Kidney tubule cell (primary cell): Measurements from ENCODE around the gene CDY2A.
"Not testable (repeated sequence)": the region's sequence is repeated elsewhere in the genome, so short reads cannot be mapped to it uniquely, and the experiment has no call there.

Source experiments
- DNase-seq: peaks from one replicate; pipeline ENCODE4 v3.0.0-alpha.2; 2018; ENCODE audit warnings: low spot score

Gene CDY2A, protein sequence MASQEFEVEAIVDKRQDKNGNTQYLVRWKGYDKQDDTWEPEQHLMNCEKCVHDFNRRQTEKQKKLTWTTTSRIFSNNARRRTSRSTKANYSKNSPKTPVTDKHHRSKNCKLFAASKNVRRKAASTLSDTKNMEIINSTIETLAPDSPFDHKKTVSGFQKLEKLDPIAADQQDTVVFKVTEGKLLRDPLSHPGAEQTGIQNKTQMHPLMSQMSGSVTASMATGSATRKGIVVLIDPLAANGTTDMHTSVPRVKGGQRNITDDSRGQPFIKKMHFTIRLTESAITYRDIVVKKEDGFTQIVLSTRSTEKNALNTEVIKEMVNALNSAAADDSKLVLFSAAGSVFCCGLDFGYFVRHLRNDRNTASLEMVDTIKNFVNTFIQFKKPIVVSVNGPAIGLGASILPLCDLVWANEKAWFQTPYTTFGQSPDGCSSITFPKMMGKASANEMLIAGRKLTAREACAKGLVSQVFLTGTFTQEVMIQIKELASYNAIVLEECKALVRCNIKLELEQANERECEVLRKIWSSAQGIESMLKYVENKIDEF

GRCh38 chrY:18025487-18025886 lies at the start of gene CDY2A:
Gene CDY2A, plus strand, starts transcription at chrY:18025787. Its CDS starts 328 bp downstream, at chrY:18026115.
- not testable (repeated sequence) for DNase-seq

DNA sequence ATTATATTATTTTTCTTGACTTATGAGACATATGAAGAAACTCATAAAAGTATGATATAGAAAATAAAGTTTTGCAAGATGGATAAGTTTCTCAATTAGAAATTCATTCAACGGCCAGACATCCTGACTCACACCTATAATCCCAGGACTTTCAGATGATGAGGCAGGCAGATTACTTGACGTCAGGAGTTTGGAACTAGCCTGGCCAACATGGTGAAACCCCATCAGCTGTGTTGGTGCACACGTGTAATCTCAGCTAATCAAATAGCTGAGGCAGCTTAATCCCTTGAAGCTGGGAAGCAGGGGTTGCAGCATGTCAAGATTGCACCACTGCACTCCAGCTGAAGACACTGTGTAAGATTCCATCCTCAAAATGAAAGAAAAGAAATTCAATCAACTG lies 28.0 kb upstream of the CDY2A start:
- DNase-seq, result not testable (repeated sequence)

DNA sequence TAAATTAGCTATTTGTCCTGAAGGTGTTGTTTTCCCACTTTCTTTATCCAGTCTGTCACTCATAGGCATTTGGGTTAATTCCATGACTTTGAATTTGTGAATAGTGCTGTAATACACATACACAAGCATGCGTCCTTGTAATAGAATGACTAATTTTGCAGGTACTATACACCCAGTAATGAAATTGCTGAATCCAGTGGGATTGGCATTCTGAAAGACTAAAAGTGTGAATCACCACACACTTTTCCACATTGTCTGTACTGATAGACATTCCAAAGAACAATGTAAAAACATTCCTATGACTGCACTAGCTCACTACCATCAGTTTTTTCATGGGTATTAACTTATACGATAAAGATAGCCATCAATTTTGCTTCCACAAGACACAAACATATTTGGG lies 27.3 kb upstream of the CDY2A start:
- not testable (repeated sequence) for DNase-seq

DNA sequence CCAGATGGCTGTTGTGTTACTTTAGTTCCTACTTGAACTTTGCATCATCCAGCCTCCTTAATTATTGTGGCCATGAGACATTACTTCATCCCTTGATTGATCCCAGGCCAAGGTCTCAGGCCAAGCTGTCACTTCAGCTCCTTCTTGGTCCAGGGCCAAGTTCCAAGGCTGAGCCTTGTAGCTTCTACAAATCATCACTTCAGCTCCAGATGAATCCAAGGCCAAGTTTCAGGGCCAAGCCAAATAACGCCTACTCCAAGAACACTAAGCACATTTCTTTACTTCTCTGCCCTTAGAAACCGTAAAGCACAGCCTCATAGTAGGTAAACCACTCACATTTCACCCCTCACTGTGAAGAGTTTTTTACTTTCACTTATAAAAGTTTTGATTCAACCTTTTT lies 1.7 kb upstream of the CDY2A start:
- DNase-seq, result not testable (repeated sequence)

- DNase-seq, result not testable (repeated sequence)
Observed at GRCh38 chrY:18028845-18029244, 3.3 kb downstream of the CDY2A start.

GRCh38 chrY:18030178-18030577 lies 4.6 kb downstream of the CDY2A start:
- not testable (repeated sequence) for DNase-seq

GRCh38 chrY:18034100-18034814 lies 8.7 kb downstream of the CDY2A start:
- DNase-seq, result not testable (repeated sequence)

GRCh38 chrY:18034864-18035263 lies 9.3 kb downstream of the CDY2A start:
- DNase-seq, result not testable (repeated sequence)

DNA sequence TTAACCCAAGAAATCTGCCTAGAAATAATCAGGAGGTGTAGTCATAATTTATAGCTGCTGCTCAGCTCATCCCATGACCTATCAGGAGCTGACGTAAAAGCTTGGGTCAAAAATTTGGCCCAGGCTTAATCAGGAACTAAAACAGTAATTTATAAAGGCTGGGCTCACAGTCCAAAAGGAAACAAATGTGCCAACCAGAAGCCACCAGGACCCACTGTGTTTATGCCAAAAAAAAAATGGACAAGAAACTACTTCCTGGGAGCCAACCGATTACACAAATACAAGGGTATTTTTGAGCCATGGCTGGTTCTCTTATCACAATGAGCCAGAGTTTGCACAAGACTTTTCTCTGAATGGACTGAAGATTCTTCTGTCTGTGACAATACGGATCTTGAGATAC lies 19.4 kb downstream of the CDY2A start:
- DNase-seq, result not testable (repeated sequence)

DNA sequence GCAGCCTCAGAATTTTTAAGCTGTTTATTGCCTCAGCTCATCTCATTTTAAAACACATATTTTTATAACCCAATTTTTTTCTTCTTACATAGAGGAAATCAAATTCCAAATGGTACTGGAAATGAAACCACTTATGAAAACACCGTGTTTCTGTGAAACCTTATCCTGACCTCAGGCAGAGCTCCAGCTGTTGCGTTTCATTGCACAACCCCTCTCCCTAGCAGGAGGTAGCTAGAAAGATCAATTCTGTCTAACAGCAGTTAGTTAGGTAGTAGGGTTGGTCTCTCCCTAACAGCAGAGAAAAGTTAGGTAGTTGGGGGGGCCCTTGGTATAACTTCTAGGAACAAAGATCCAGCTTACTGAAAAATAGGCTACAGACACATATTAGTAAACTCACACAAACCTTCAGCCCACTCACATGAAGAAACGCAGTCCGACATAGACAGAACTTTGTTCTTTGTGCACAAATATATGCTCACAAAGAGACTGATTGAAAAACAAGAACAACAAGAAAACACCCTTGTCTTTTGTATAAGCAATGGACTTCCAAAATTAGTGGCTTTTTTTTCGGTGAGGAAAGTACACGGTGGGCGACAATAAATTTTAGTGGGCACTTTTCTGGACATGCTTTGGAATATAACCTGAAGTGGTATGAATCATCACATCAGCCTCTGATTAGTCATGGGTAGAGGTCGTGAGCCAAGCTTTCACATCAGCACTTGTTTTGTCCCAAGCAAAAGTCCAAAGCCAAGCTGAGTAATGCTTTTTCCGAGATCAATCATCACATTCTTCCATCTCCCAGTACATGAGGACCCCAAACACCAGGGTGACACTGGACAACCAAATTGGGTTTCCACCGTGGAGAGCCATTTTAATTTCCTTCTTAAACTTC lies 22.8 kb downstream of the CDY2A start:
- not testable (repeated sequence) for DNase-seq

DNA sequence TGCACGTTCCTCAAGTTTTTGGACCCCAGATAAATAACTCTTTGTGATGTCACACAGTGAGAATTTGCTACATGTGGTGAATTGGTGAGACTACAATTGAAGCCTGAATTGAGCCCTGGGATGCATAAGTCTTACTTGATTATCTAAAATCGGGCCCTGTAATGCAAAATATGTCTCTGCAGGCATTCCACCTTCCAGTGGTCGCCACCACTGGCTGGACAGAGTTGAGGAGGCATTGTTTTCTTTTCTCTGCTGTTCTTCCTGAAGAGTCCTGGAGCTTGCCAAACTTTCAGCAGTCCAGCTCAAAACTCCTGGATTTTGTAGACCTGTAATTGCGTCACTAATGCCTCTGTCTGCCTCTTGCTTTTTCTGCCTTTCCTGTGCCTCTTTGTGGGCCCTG lies 23.5 kb downstream of the CDY2A start:
- DNase-seq, result not testable (repeated sequence)

- not testable (repeated sequence) for DNase-seq
Observed at GRCh38 chrY:18056473-18056872, 30.9 kb downstream of the CDY2A start.

- DNase-seq, result not testable (repeated sequence)
Observed at GRCh38 chrY:18073464-18073863, 47.9 kb downstream of the CDY2A start.
